ENCODE results near the gene MON1B. TPM values are rescaled to one million over a fixed set of nuclear protein-coding genes. Genes with fewer than 3 reads are reported as not detected.

MON1B gene
- total and polyA plus RNA-seq, 2 of the 13 experiments (the other 11 are each of a cell fraction or from before 2014, with no cell fraction given), result 13.4 to 15.6 TPM

- TF ChIP-seq ZBTB49 (CRISPR knock-in tag; IDR thresholded peaks at IDR 0.05; ENCODE audit: borderline replicate concordance) (no peak), REXO4 (CRISPR knock-in tag; IDR thresholded peaks at IDR 0.05; ENCODE audit: borderline replicate concordance) (no peak), SATB2 (CRISPR knock-in tag; IDR thresholded peaks at IDR 0.05) (no peak), SMAD1 (CRISPR knock-in tag; IDR thresholded peaks at IDR 0.05; ENCODE audit: borderline replicate concordance, low read depth) (peak; percentile 61; the same call in 1 of the 2 replicates), CENPX (CRISPR knock-in tag; IDR thresholded peaks at IDR 0.05) (no peak), SNAPC2 (CRISPR knock-in tag; IDR thresholded peaks at IDR 0.05) (no peak), ZBTB26 (CRISPR knock-in tag; IDR thresholded peaks at IDR 0.05; ENCODE audit: borderline replicate concordance) (peak; percentile 70; the same call in 1 of the 2 replicates), ZNF598 (CRISPR knock-in tag; IDR thresholded peaks at IDR 0.05; ENCODE audit: borderline replicate concordance) (peak; percentile 62; the same call in 1 of the 2 replicates), RARG (CRISPR knock-in tag; IDR thresholded peaks at IDR 0.05; ENCODE audit: low read depth) (no peak), PPARG (CRISPR knock-in tag; conservative IDR thresholded peaks at IDR 0.05) (0 out of 2 replicates have a peak, but pooled peaks have one; percentile 34), ZC3H13 (CRISPR knock-in tag; IDR thresholded peaks at IDR 0.05) (no peak), ZNF20 (CRISPR knock-in tag; IDR thresholded peaks at IDR 0.05) (no peak), ZNF33A (CRISPR knock-in tag; IDR thresholded peaks at IDR 0.05; ENCODE audit: borderline replicate concordance) (no peak), ZSCAN29 (CRISPR knock-in tag; conservative IDR thresholded peaks at IDR 0.05) (no peak), TGIF2 (CRISPR knock-in tag; IDR thresholded peaks at IDR 0.05) (peak; percentile 73; the same call in 1 of the 2 replicates), RCOR2 (CRISPR knock-in tag; IDR thresholded peaks at IDR 0.05) (no peak), ZBTB43 (CRISPR knock-in tag; conservative IDR thresholded peaks at IDR 0.05) (no peak), SRSF4 (IDR thresholded peaks at IDR 0.05; ENCODE audit: low read depth, low read length, poor library complexity, severe bottlenecking) (no peak), HMG20A (CRISPR knock-in tag; IDR thresholded peaks at IDR 0.05; ENCODE audit: borderline replicate concordance) (no peak), ZNF761 (CRISPR knock-in tag; conservative IDR thresholded peaks at IDR 0.05) (no peak), SAP130 (CRISPR knock-in tag; IDR thresholded peaks at IDR 0.05; ENCODE audit: low read depth) (peak; percentile 32; the same call in 1 of the 2 replicates), ZNF850 (CRISPR knock-in tag; conservative IDR thresholded peaks at IDR 0.05) (0 out of 2 replicates have a peak, but pooled peaks have one; percentile 6), U2AF1 (optimal IDR thresholded peaks at IDR 0.05; ENCODE audit: low read depth, low read length) (no peak), ZNF720 (CRISPR knock-in tag; IDR thresholded peaks at IDR 0.05) (no peak; the same call in 1 of the 2 replicates)
These were observed 45.1 kb downstream of the MON1B start (continued) for GRCh38 chr16:77236063-77236511.
